Neuronal stem cell (in vitro differentiated cells): ENCODE measurements around the gene CLEC9A.

Experiments
- DNase-seq: peaks from one replicate; pipeline ENCODE4 v3.0.0-alpha.2; 2013; ENCODE audit warnings: low spot score
- H2AFZ ChIP-seq: one replicate; pipeline ENCODE4 v1.6.1; 2013; ENCODE audit warnings: mild to moderate bottlenecking, low read length, inconsistent platforms
- H2AK5ac ChIP-seq: 2 replicates; pipeline ENCODE4 v1.6.1; 2013; ENCODE audit warnings: low read depth, mild to moderate bottlenecking, inconsistent platforms, low read length, moderate library complexity, mixed read lengths
- H2BK120ac ChIP-seq: 2 replicates; pipeline ENCODE4 v1.6.1; 2013; ENCODE audit warnings: low read depth, mild to moderate bottlenecking, inconsistent platforms, low read length, moderate library complexity, mixed read lengths
- H2BK12ac ChIP-seq: one replicate; pipeline ENCODE4 v1.6.1; 2013; ENCODE audit warnings: low read length, inconsistent platforms
- H2BK15ac ChIP-seq: 2 replicates; pipeline ENCODE4 v1.6.1; 2013; ENCODE audit warnings: mild to moderate bottlenecking, low read length, inconsistent platforms, mixed read lengths
- H2BK5ac ChIP-seq: one replicate; pipeline ENCODE4 v1.6.1; 2013; ENCODE audit warnings: inconsistent platforms, mild to moderate bottlenecking, low read length, moderate library complexity
- H3K14ac ChIP-seq: one replicate; pipeline ENCODE4 v1.6.1; 2013; ENCODE audit warnings: low read length, inconsistent platforms
- H3K18ac ChIP-seq: 2 replicates; pipeline ENCODE4 v1.6.1; 2013; ENCODE audit warnings: low read length, inconsistent platforms
- H3K23ac ChIP-seq: 2 replicates; pipeline ENCODE4 v1.6.1; 2013; ENCODE audit warnings: low read depth, mild to moderate bottlenecking, mixed read lengths, low read length, inconsistent platforms; ENCODE audit not compliant: poor library complexity
- H3K27ac ChIP-seq: replicated peaks from 3 replicates; pipeline ENCODE4 v1.5.1; 2013; ENCODE audit warnings: low read length, inconsistent platforms
- H3K27me3 ChIP-seq, 3 experiments: 2 replicates each; pipeline ENCODE4 v1.6.1; 2013; ENCODE audit warnings: low read length in 3 of 3, mild to moderate bottlenecking in 2 of 3, inconsistent platforms in 1 of 3, low read depth in 1 of 3, mixed read lengths in 1 of 3, moderate library complexity in 1 of 3; ENCODE audit not compliant: control insufficient read depth in 3 of 3, insufficient read depth in 3 of 3
- H3K36me3 ChIP-seq, 2 donors: replicated peaks in 1 of 2; 2 replicates each; pipeline ENCODE4 v1.6.1; 2013; ENCODE audit warnings: low read length in 2 of 2; ENCODE audit not compliant: control insufficient read depth in 2 of 2, insufficient read depth in 2 of 2
- H3K4ac ChIP-seq: 2 replicates; pipeline ENCODE4 v1.6.1; 2013; ENCODE audit warnings: inconsistent platforms, mild to moderate bottlenecking, low read length, moderate library complexity
- H3K4me1 ChIP-seq, 2 donors: 1 replicate in 1 of 2; 2 replicates in 1 of 2; pipeline ENCODE4 v1.6.1; 2013; ENCODE audit warnings: low read length in 2 of 2, low read depth in 1 of 2; ENCODE audit not compliant: control insufficient read depth in 2 of 2, insufficient read depth in 1 of 2
- H3K4me2 ChIP-seq: one replicate; pipeline ENCODE4 v1.6.1; 2013; ENCODE audit warnings: mild to moderate bottlenecking, low read length, inconsistent platforms; ENCODE audit not compliant: insufficient read depth, poor library complexity, severe bottlenecking
- H3K4me3 ChIP-seq, 2 donors: 2 replicates each; pipeline ENCODE4 v1.5.1; 2013; ENCODE audit warnings: low read length in 2 of 2, mild to moderate bottlenecking in 2 of 2, inconsistent platforms in 1 of 2, moderate library complexity in 1 of 2
- H3K79me1 ChIP-seq: one replicate; pipeline ENCODE4 v1.6.1; 2013; ENCODE audit warnings: low read depth, mild to moderate bottlenecking, inconsistent platforms, low read length, moderate library complexity
- H3K9ac ChIP-seq: one replicate; pipeline ENCODE4 v1.6.1; 2013; ENCODE audit warnings: mild to moderate bottlenecking, low read depth, low read length, inconsistent platforms; ENCODE audit not compliant: poor library complexity
- H3K9me3 ChIP-seq, 2 donors: replicated peaks in 1 of 2; 2 replicates each; pipeline versions ENCODE3 to v1.6.1; 2013; ENCODE audit warnings: low read length in 2 of 2, mild to moderate bottlenecking in 2 of 2, inconsistent platforms in 1 of 2, low read depth in 1 of 2, mixed read lengths in 1 of 2, moderate library complexity in 1 of 2; ENCODE audit not compliant: control insufficient read depth in 2 of 2, insufficient read depth in 1 of 2
- H4K8ac ChIP-seq: one replicate; pipeline ENCODE4 v1.6.1; 2013; ENCODE audit warnings: low read depth, mild to moderate bottlenecking, inconsistent platforms, low read length, moderate library complexity
- H4K91ac ChIP-seq: one replicate; pipeline ENCODE4 v1.6.1; 2013; ENCODE audit warnings: low read length, low read depth, mild to moderate bottlenecking, inconsistent platforms; ENCODE audit not compliant: poor library complexity
- WGBS, 2 donors: extraction: QIAGEN DNeasy Blood & Tissue Kit; methylation state at CpG; one replicate each; pipeline ENCODE4 v1.1.7; 2013; ENCODE audit warnings: missing lambda C conversion rate in 2 of 2, mixed read lengths in 1 of 2; ENCODE audit not compliant: insufficient read length in 2 of 2, insufficient replicate concordance in 1 of 2; ENCODE audit errors: extremely low coverage in 2 of 2; 5-methylcytosine and 5-hydroxymethylcytosine counted together

The CLEC9A gene

GRCh38 chr12:10101042-10101579 is 70.6 kb downstream of the CLEC9A start:
- Histone ChIP-seq H3K9ac (no peak overlapping the region), H3K4me1 (peaks cover 0 to 4% of the 10 kb centered on the region in 2 donors), H4K91ac (no peak overlapping the region), H3K9me3 (no peaks in the 10 kb centered on the region), H4K8ac (no peak overlapping the region), H2AK5ac (no peak overlapping the region), H3K27ac (no peak overlapping the region), H2AFZ (no peak overlapping the region), H2BK5ac (no peak overlapping the region), H3K18ac (peak overlapping the region; percentile 1), H2BK15ac (no peak overlapping the region), H3K14ac (no peak overlapping the region), H3K79me1 (no peaks in the 10 kb centered on the region), H2BK12ac (no peak overlapping the region), H2BK120ac (no peak overlapping the region), H3K4me3 (no peak overlapping the region), H3K23ac (no peak overlapping the region), H3K27me3 (peaks cover 0 to 5% (median 0%) of the 10 kb centered on the region in 3 experiments), H3K36me3 (no peaks in the 10 kb centered on the region), H3K4me2 (no peak overlapping the region), H3K4ac (no peak overlapping the region)
- WGBS, 2 donors, result no CpG with 5 or more reads among the region's 5 CpGs
- no peak for DNase-seq

GRCh38 chr12:10101648-10102220 is 71.3 kb downstream of the CLEC9A start:
- Histone ChIP-seq H3K4me3 (no peak overlapping the region), H3K4ac (no peak overlapping the region), H2AK5ac (no peak overlapping the region), H3K4me1 (peaks cover 0 to 4% of the 10 kb centered on the region in 2 donors), H3K27me3 (peaks cover 0 to 5% (median 0%) of the 10 kb centered on the region in 3 experiments), H3K9me3 (no peaks in the 10 kb centered on the region), H3K4me2 (no peak overlapping the region), H3K27ac (no peak overlapping the region), H3K18ac (no peak overlapping the region), H2BK12ac (no peak overlapping the region), H4K91ac (no peak overlapping the region), H3K9ac (no peak overlapping the region), H4K8ac (no peak overlapping the region), H2BK15ac (no peak overlapping the region), H2AFZ (no peak overlapping the region), H2BK5ac (no peak overlapping the region), H3K23ac (no peak overlapping the region), H3K79me1 (no peaks in the 10 kb centered on the region), H3K14ac (no peak overlapping the region), H3K36me3 (no peaks in the 10 kb centered on the region), H2BK120ac (no peak overlapping the region)
- DNase-seq, result no peak
- no CpG with 5 or more reads among the region's 1 CpG for WGBS, 2 donors

GRCh38 chr12:10102322-10102721 is 71.8 kb downstream of the CLEC9A start:
- no peak overlapping the region for H2AFZ ChIP-seq
- H3K9ac ChIP-seq, result no peak overlapping the region
- H3K18ac ChIP-seq, result no peak overlapping the region
- H3K79me1 ChIP-seq, result no peaks in the 10 kb centered on the region
- no peak overlapping the region for H2BK15ac ChIP-seq
- no peak overlapping the region for H3K27ac ChIP-seq
- DNase-seq, result no peak
- H2BK120ac ChIP-seq, result no peak overlapping the region
- no peaks in the 10 kb centered on the region for H3K9me3 ChIP-seq
- H2BK5ac ChIP-seq, result no peak overlapping the region
- no peak overlapping the region for H3K14ac ChIP-seq
- no CpG with 5 or more reads among the region's 2 CpGs for WGBS, 2 donors
- H3K27me3 ChIP-seq, result no peaks in the 10 kb centered on the region
- H3K4me2 ChIP-seq, result no peak overlapping the region
- H2BK12ac ChIP-seq, result no peak overlapping the region
- H3K4me3 ChIP-seq, result no peak overlapping the region
- no peak overlapping the region for H3K4ac ChIP-seq
- H4K91ac ChIP-seq, result no peak overlapping the region
- no peak overlapping the region for H4K8ac ChIP-seq
- peaks cover 0 to 4% of the 10 kb centered on the region in 2 donors for H3K4me1 ChIP-seq
- H3K36me3 ChIP-seq, result no peaks in the 10 kb centered on the region
- H2AK5ac ChIP-seq, result no peak overlapping the region
- H3K23ac ChIP-seq, result no peak overlapping the region

- no peak overlapping the region for H2BK15ac ChIP-seq
These were observed 79.9 kb downstream of the CLEC9A start for GRCh38 chr12:10110256-10110844.

More at GRCh38 chr12:10110256-10110844, 79.9 kb downstream of the CLEC9A start:
- no peak overlapping the region for H3K4me2 ChIP-seq
- no peak overlapping the region for H3K9ac ChIP-seq
- no peak overlapping the region for H2BK120ac ChIP-seq
- H2BK5ac ChIP-seq, result no peak overlapping the region
- no peaks in the 10 kb centered on the region for H3K9me3 ChIP-seq
- H3K23ac ChIP-seq, result no peak overlapping the region
- no peak overlapping the region for H3K27ac ChIP-seq
- no peak overlapping the region for H4K8ac ChIP-seq
- no peak overlapping the region for H2AFZ ChIP-seq
- no peaks in the 10 kb centered on the region for H3K79me1 ChIP-seq
- H3K4ac ChIP-seq, result no peak overlapping the region
- no peak overlapping the region for H2BK12ac ChIP-seq
- H3K4me3 ChIP-seq, result no peak overlapping the region
- no peak overlapping the region for H2AK5ac ChIP-seq
- no peak overlapping the region for H3K18ac ChIP-seq
- WGBS, 2 donors, result no CpG with 5 or more reads among the region's 2 CpGs
- DNase-seq, result no peak
- no peak overlapping the region for H4K91ac ChIP-seq
- H3K27me3 ChIP-seq, result no peaks in the 10 kb centered on the region
- H3K14ac ChIP-seq, result no peak overlapping the region
- no peaks in the 10 kb centered on the region for H3K4me1 ChIP-seq
- H3K36me3 ChIP-seq, result no peaks in the 10 kb centered on the region
